ENCODE data around the gene ACHE.

GRCh38 chr7:100943693-100944092 is 48.0 kb upstream of the ACHE start:
- TF ChIP-seq POLR2A (IDR thresholded peaks at IDR 0.05; ENCODE audit: low read depth, low read length) (no peak), POLR2AphosphoS5 (IDR thresholded peaks at IDR 0.05; ENCODE audit: low read depth, low read length) (no peak), TAF1 (IDR thresholded peaks at IDR 0.05; ENCODE audit: low read depth, low read length) (no peak), PAX5 (IDR thresholded peaks at IDR 0.05; ENCODE audit: insufficient read depth, low read length, severe bottlenecking) (no peak)
